Neural crest cell (in vitro differentiated cells): ENCODE measurements around the gene COX7A2L. TPM values are rescaled to one million over a fixed set of nuclear protein-coding genes. Genes with fewer than 3 reads are reported as not detected.
"Not testable (repeated sequence)": the region's sequence is repeated elsewhere in the genome, so short reads cannot be mapped to it uniquely, and the experiment has no call there.

Source experiments
- DNase-seq: peaks from one replicate; pipeline ENCODE4 v3.0.0; 2021; ENCODE audit warnings: low read depth, mixed read lengths, low spot score
- H3K27ac Mint-ChIP-seq: one replicate; pipeline ENCODE4 v1.8.0; 2021; ENCODE audit warnings: mild to moderate bottlenecking, mixed read lengths; ENCODE audit not compliant: unreplicated experiment
- H3K27me3 Mint-ChIP-seq: 2 replicates; pipeline ENCODE4 v1.8.0; 2021; ENCODE audit warnings: low read depth, mild to moderate bottlenecking, mixed read lengths
- H3K36me3 Mint-ChIP-seq: 2 replicates; pipeline ENCODE4 v1.8.0; 2021; ENCODE audit warnings: low read depth, mild to moderate bottlenecking, mixed read lengths
- H3K4me1 Mint-ChIP-seq: 2 replicates; pipeline ENCODE4 v1.8.0; 2021; ENCODE audit warnings: mixed read lengths
- H3K4me3 Mint-ChIP-seq: one replicate; pipeline ENCODE4 v1.8.0; 2021; ENCODE audit warnings: mild to moderate bottlenecking, mixed read lengths
- H3K9me3 Mint-ChIP-seq: 2 replicates; pipeline ENCODE4 v1.8.0; 2021; ENCODE audit warnings: mixed read lengths
- total RNA-seq: library from RNA; stranded (reverse); gene quantifications from 2 replicates; pipeline ENCODE4 v1.2.1, GENCODE V29; 2021
- TF ChIP-seq, protein P1 (sequence below): fragments of 200-600 bp; sonication (generic); conservative IDR thresholded peaks from 2 replicates; pipeline ENCODE4 v1.5.0; 2021; ENCODE audit warnings: antibody characterized with exemption, mild to moderate bottlenecking

Gene COX7A2L
- total RNA-seq, 1 donor from 2014 or later = 94.4 TPM

DNA sequence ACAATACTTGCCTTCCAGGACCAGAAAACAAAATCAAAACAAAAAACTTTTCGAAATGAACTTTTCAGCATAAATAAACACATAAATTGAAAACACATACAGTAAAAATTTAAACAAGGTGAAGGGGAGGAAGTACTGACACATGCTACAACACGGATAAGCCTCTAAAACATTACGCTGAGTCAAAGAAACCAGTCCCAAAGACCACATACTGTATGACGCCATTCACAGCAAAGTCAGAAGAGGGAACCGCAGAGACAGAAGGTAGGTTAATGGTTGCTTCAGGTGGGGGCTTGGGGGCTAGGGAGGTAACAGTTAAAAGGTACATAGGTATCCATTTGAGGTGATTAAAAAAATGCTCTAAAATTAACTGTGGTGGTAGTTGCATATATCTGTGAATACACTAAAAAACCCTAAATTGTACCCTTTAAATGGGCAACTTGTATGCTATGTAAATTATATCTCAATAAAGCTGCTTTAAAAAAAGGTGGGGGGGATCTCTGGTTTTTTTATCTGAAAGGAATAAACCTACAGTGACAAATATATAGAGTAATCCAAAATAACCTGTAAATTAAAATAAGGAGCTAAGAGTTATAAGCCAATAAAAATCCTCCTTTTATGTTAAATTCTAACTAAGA, 7.1 kb downstream of the COX7A2L start:
- H3K27ac Mint-ChIP-seq = no peak overlapping the region
- H3K36me3 Mint-ChIP-seq = no peaks in the 10 kb centered on the region

DNA sequence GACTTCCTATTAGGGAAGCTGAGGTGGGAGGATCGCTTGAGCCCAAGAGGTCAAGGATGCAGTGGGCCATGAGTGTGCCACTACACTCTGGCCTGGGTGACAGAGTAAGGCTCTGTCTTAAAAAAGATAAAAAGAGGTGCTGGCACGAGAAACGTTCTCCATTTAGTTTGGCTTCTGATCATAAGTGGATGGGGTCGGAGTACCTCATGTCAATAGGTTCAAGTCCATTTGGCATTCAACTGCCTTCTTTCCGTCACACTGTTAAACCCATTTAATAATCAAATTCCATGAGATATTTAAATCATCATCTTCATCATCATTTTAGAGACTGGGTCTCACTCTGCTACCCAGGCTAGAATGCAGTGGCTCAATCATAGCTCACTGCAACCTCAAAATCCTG, 9.2 kb downstream of the COX7A2L start:
- TF ChIP-seq, protein P1, sequence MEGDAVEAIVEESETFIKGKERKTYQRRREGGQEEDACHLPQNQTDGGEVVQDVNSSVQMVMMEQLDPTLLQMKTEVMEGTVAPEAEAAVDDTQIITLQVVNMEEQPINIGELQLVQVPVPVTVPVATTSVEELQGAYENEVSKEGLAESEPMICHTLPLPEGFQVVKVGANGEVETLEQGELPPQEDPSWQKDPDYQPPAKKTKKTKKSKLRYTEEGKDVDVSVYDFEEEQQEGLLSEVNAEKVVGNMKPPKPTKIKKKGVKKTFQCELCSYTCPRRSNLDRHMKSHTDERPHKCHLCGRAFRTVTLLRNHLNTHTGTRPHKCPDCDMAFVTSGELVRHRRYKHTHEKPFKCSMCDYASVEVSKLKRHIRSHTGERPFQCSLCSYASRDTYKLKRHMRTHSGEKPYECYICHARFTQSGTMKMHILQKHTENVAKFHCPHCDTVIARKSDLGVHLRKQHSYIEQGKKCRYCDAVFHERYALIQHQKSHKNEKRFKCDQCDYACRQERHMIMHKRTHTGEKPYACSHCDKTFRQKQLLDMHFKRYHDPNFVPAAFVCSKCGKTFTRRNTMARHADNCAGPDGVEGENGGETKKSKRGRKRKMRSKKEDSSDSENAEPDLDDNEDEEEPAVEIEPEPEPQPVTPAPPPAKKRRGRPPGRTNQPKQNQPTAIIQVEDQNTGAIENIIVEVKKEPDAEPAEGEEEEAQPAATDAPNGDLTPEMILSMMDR = no peak
- Mint-ChIP-seq H3K36me3 (peaks cover 2% of the 10 kb centered on the region), H3K27me3 (no peaks in the 10 kb centered on the region), H3K9me3 (no peaks in the 10 kb centered on the region), H3K4me3 (no peak overlapping the region), H3K27ac (no peak overlapping the region), H3K4me1 (peaks cover 9% of the 10 kb centered on the region)
- DNase-seq = no peak

More for the DNA sequence above, 7.1 kb downstream of the COX7A2L start:
- no peaks in the 10 kb centered on the region for H3K27me3 Mint-ChIP-seq
- TF ChIP-seq, protein P1 = no peak
- H3K9me3 Mint-ChIP-seq = no peaks in the 10 kb centered on the region
- H3K4me1 Mint-ChIP-seq = peaks cover 21% of the 10 kb centered on the region
- no peak for DNase-seq
- no peak overlapping the region for H3K4me3 Mint-ChIP-seq

DNA sequence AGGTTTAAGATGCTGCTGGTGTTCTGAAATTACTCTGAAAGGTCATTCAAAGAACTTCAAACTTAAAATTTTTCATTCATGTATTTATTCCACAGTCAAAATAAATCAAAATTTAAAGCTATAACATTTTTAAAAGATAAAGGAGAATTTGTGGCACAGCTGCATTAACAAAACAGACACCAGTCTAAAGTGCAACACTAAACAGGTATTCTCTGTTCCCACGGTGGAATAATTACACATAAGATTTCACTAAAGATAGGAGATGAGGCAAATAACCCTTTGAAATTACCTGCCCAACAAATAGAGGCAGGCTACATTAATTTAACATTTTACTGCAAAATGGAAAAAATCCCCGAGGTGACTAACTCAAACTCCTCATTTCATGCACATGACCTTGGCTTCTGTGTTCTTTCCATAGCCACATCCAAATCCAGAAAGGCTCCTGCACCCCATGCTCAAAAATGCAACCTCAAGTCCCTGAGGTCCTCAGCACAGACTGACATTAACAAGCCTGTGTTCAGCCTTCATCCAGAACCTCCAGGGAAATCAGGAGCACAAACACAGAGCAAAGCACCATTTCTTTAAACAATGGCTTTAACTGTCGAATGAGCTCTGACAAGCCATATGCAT, 10.5 kb downstream of the COX7A2L start:
- peaks cover 9% of the 10 kb centered on the region for H3K4me1 Mint-ChIP-seq
- TF ChIP-seq, protein P1 = no peak
- no peaks in the 10 kb centered on the region for H3K27me3 Mint-ChIP-seq
- peaks cover 2% of the 10 kb centered on the region for H3K36me3 Mint-ChIP-seq
- H3K27ac Mint-ChIP-seq = no peak overlapping the region
- H3K9me3 Mint-ChIP-seq = no peaks in the 10 kb centered on the region
- no peak for DNase-seq
- no peak overlapping the region for H3K4me3 Mint-ChIP-seq

DNA sequence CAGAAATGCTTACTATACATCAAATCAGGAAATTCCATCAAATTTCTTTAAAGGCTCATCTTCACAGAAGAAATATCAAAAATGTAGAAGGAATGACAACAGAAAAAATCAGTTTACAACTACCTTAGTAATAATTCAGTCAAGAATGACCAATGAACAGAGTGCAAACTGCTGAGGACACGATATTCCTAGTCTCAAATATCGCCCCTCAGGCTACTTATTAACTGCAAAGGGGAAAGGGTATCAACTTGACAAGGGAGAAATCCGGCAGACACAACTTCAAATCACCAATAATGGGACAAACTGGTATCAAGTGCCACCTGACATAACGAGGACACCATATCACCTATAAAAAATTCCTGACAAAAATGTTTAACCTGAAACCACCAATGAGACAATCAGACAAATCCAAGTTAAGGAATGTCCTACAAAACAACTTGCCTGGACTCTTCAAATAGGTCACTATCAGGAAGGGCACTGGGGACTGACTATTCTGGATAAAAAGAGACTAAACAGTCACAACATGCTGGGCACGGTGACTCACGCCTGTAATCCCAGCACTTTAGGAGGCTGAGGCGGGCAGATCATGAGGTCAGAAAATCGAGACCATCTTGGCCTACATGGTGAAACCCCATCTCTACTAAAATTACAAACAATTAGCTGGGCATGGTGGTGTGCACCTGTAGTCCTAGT, 12.8 kb downstream of the COX7A2L start:
- Mint-ChIP-seq H3K4me1 (peaks cover under 1% of the 10 kb centered on the region), H3K36me3 (peaks cover 6% of the 10 kb centered on the region), H3K27me3 (no peaks in the 10 kb centered on the region), H3K4me3 (no peak overlapping the region), H3K27ac (no peak overlapping the region), H3K9me3 (no peaks in the 10 kb centered on the region)
- TF ChIP-seq, protein P1 = no peak
- no peak for DNase-seq

DNA sequence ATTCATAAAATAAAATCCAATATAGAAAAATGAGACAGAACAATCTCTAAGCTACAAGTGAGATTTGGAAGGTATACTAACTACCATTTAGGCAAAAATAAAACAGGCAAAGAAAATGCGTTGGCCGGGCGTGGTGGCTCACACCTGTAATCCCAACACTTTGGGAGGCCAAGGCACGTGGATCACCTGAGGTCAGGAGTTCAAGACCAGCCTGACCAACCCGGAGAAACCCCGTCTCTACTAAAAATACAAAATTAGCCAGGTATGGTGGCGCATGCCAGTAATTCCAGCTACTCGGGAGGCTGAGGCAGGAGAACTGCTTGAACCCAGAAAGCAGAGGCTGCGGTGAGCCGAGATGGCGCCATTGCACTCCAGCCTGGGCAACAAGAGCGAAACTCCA, 13.5 kb downstream of the COX7A2L start:
- not testable (repeated sequence) for H3K4me1 Mint-ChIP-seq, H3K9me3 Mint-ChIP-seq, DNase-seq, H3K27me3 Mint-ChIP-seq, H3K36me3 Mint-ChIP-seq, H3K4me3 Mint-ChIP-seq, H3K27ac Mint-ChIP-seq

DNA sequence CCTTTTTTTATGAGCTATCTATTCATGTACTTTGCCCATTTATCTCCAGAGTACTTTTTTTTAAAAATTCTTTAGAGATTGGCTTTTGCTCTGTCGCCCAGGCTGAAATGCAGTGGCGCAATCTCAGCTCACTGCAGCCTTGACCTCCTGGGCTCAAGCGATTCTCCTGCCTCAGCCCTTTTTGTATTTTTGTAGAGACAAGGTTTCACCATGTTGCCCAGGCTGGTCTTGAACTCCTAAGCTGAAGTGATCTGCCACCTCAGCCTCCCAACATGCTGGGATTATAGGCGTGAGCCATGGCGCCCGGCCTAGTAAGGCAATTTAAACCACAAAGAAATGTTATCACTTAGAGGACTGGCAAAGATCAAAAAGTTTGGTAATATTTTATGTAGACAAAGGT, 14.2 kb downstream of the COX7A2L start:
- H3K4me1 Mint-ChIP-seq = peaks cover 12% of the 10 kb centered on the region
- DNase-seq, H3K4me3 Mint-ChIP-seq, H3K36me3 Mint-ChIP-seq, H3K27ac Mint-ChIP-seq, H3K9me3 Mint-ChIP-seq, H3K27me3 Mint-ChIP-seq: not testable (repeated sequence)
